Esophagus squamous epithelium (tissue), 4 donors: ENCODE data around the gene TKTL2.

Source experiments
- POLR2A ChIP-seq, 4 donors: fragments of 450-650 bp; IDR thresholded peaks; one replicate each; pipeline ENCODE4 v1.6.1; 2017; ENCODE audit warnings: antibody characterized with exemption in 4 of 4, mild to moderate bottlenecking in 4 of 4, moderate library complexity in 3 of 4
- TF ChIP-seq, protein P1 (sequence below), 6 experiments: fragments of 450-650 bp in 4 of 6; fragments of 200-600 bp in 2 of 6; sonication (generic) in 2 of 6; IDR thresholded peaks; one replicate each; pipeline ENCODE4 v1.5.1; 2016 to 2019; ENCODE audit warnings: antibody characterized with exemption in 6 of 6, mild to moderate bottlenecking in 4 of 6, moderate library complexity in 4 of 6

GRCh38 chr4:163500586-163500985 is 27.0 kb upstream of the TKTL2 start:
- TF ChIP-seq POLR2A (IDR thresholded peaks at IDR 0.05): no peak
- TF ChIP-seq, protein P1, sequence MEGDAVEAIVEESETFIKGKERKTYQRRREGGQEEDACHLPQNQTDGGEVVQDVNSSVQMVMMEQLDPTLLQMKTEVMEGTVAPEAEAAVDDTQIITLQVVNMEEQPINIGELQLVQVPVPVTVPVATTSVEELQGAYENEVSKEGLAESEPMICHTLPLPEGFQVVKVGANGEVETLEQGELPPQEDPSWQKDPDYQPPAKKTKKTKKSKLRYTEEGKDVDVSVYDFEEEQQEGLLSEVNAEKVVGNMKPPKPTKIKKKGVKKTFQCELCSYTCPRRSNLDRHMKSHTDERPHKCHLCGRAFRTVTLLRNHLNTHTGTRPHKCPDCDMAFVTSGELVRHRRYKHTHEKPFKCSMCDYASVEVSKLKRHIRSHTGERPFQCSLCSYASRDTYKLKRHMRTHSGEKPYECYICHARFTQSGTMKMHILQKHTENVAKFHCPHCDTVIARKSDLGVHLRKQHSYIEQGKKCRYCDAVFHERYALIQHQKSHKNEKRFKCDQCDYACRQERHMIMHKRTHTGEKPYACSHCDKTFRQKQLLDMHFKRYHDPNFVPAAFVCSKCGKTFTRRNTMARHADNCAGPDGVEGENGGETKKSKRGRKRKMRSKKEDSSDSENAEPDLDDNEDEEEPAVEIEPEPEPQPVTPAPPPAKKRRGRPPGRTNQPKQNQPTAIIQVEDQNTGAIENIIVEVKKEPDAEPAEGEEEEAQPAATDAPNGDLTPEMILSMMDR (IDR thresholded peaks at IDR 0.05): no peak
